ENCODE measurements around the gene ACVR1B.

Gene ACVR1B

GRCh38 chr12:51911788-51912711, 39.4 kb upstream of the ACVR1B start:
- no peak overlapping the region for H3K4me3 Mint-ChIP-seq
- H3K36me3 Mint-ChIP-seq: no peaks in the 10 kb centered on the region
- no peak overlapping the region for H3K27ac Mint-ChIP-seq
- DNase-seq: no peak
- H3K27me3 Mint-ChIP-seq: peaks cover 53% of the 10 kb centered on the region
- H3K9me3 Mint-ChIP-seq: no peaks in the 10 kb centered on the region
- CTCF ChIA-PET: interaction anchor here (1.2 kb wide), 1 partner anchor 15 kb away, joined by 3 read pairs; no protein-coding TSS in a partner anchor
- peaks cover 2% of the 10 kb centered on the region for H3K4me1 Mint-ChIP-seq

- Mint-ChIP-seq H3K27me3 (peaks cover 42% of the 10 kb centered on the region), H3K4me3 (no peak overlapping the region), H3K36me3 (no peaks in the 10 kb centered on the region), H3K27ac (no peak overlapping the region), H3K4me1 (no peaks in the 10 kb centered on the region), H3K9me3 (no peaks in the 10 kb centered on the region)
- CTCF ChIA-PET: no interaction called here
- DNase-seq: no peak
These were observed 38.1 kb upstream of the ACVR1B start for GRCh38 chr12:51913071-51914033.

- Mint-ChIP-seq H3K36me3 (no peaks in the 10 kb centered on the region), H3K27me3 (peaks cover 34% of the 10 kb centered on the region), H3K27ac (no peak overlapping the region), H3K9me3 (no peaks in the 10 kb centered on the region), H3K4me3 (no peak overlapping the region), H3K4me1 (no peaks in the 10 kb centered on the region)
- DNase-seq: no peak
- CTCF ChIA-PET: interaction anchor here (0.6 kb wide), 1 partner anchor 28 kb away, joined by 3 read pairs; no protein-coding TSS in a partner anchor
These were observed 37.2 kb upstream of the ACVR1B start for GRCh38 chr12:51914034-51914923.

- no peak overlapping the region for H3K4me3 Mint-ChIP-seq
- CTCF ChIA-PET: interaction anchor here (0.6 kb wide), 1 partner anchor 29 kb away, joined by 3 read pairs; no protein-coding TSS in a partner anchor
- H3K27ac Mint-ChIP-seq: no peak overlapping the region
- peaks cover 29% of the 10 kb centered on the region for H3K27me3 Mint-ChIP-seq
- DNase-seq: no peak
- no peaks in the 10 kb centered on the region for H3K36me3 Mint-ChIP-seq
- H3K9me3 Mint-ChIP-seq: no peaks in the 10 kb centered on the region
- no peaks in the 10 kb centered on the region for H3K4me1 Mint-ChIP-seq
These were observed 36.4 kb upstream of the ACVR1B start for GRCh38 chr12:51915003-51915625.

- Mint-ChIP-seq H3K27me3 (peaks cover 21% of the 10 kb centered on the region), H3K4me3 (no peak overlapping the region), H3K9me3 (no peaks in the 10 kb centered on the region), H3K36me3 (no peaks in the 10 kb centered on the region), H3K27ac (no peak overlapping the region), H3K4me1 (no peaks in the 10 kb centered on the region)
- CTCF ChIA-PET: no interaction called here
- no peak for DNase-seq
These were observed 35.5 kb upstream of the ACVR1B start for GRCh38 chr12:51915951-51916350.

GRCh38 chr12:51917041-51917590, 34.4 kb upstream of the ACVR1B start:
- no peaks in the 10 kb centered on the region for H3K4me1 Mint-ChIP-seq
- no peak for DNase-seq
- no peak overlapping the region for H3K4me3 Mint-ChIP-seq
- CTCF ChIA-PET: no interaction called here
- H3K27me3 Mint-ChIP-seq: peaks cover 16% of the 10 kb centered on the region
- no peak overlapping the region for H3K27ac Mint-ChIP-seq
- H3K9me3 Mint-ChIP-seq: no peaks in the 10 kb centered on the region
- no peaks in the 10 kb centered on the region for H3K36me3 Mint-ChIP-seq

- no peaks in the 10 kb centered on the region for H3K4me1 Mint-ChIP-seq
- no peaks in the 10 kb centered on the region for H3K9me3 Mint-ChIP-seq
- no peak overlapping the region for H3K4me3 Mint-ChIP-seq
- DNase-seq: no peak
- CTCF ChIA-PET: no interaction called here
- H3K27ac Mint-ChIP-seq: no peak overlapping the region
- H3K36me3 Mint-ChIP-seq: no peaks in the 10 kb centered on the region
- peaks cover 8% of the 10 kb centered on the region for H3K27me3 Mint-ChIP-seq
These were observed 33.6 kb upstream of the ACVR1B start for GRCh38 chr12:51917746-51918453.

- Mint-ChIP-seq H3K27me3 (peaks cover 24% of the 10 kb centered on the region), H3K4me1 (peaks cover 4% of the 10 kb centered on the region), H3K36me3 (no peaks in the 10 kb centered on the region), H3K4me3 (no peak overlapping the region), H3K27ac (no peak overlapping the region), H3K9me3 (no peaks in the 10 kb centered on the region)
- DNase-seq: no peak
- CTCF ChIA-PET: no interaction called here
These were observed 31.5 kb upstream of the ACVR1B start for GRCh38 chr12:51920046-51920445.

GRCh38 chr12:51921017-51921725, 30.3 kb upstream of the ACVR1B start:
- CTCF ChIA-PET: interaction anchor here (0.7 to 3.7 kb wide), 7 partner anchors 13 to 500 kb away, joined by 3 to 42 read pairs (median 4); no protein-coding TSS in a partner anchor
- Mint-ChIP-seq H3K27me3 (peaks cover 36% of the 10 kb centered on the region), H3K27ac (no peak overlapping the region), H3K4me3 (no peak overlapping the region), H3K9me3 (no peaks in the 10 kb centered on the region), H3K4me1 (peaks cover 4% of the 10 kb centered on the region), H3K36me3 (no peaks in the 10 kb centered on the region)
- no peak for DNase-seq

GRCh38 chr12:51922146-51922545, 29.4 kb upstream of the ACVR1B start:
- H3K27ac Mint-ChIP-seq: no peak overlapping the region
- H3K36me3 Mint-ChIP-seq: no peaks in the 10 kb centered on the region
- no peak overlapping the region for H3K4me3 Mint-ChIP-seq
- DNase-seq: no peak
- H3K4me1 Mint-ChIP-seq: peaks cover 4% of the 10 kb centered on the region
- CTCF ChIA-PET: interaction anchor here (0.8 to 3.7 kb wide), 7 partner anchors 9 to 501 kb away, joined by 3 to 42 read pairs (median 3); no protein-coding TSS in a partner anchor
- H3K27me3 Mint-ChIP-seq: peaks cover 38% of the 10 kb centered on the region
- no peaks in the 10 kb centered on the region for H3K9me3 Mint-ChIP-seq

- H3K36me3 Mint-ChIP-seq: no peaks in the 10 kb centered on the region
- no peak for DNase-seq
- no peaks in the 10 kb centered on the region for H3K9me3 Mint-ChIP-seq
- H3K27ac Mint-ChIP-seq: no peak overlapping the region
- CTCF ChIA-PET: interaction anchor here (0.8 to 3.7 kb wide), 9 partner anchors 9 to 99 kb away, joined by 3 to 42 read pairs (median 3); no protein-coding TSS in a partner anchor
- no peak overlapping the region for H3K4me3 Mint-ChIP-seq
- H3K27me3 Mint-ChIP-seq: peaks cover 38% of the 10 kb centered on the region
- peaks cover 4% of the 10 kb centered on the region for H3K4me1 Mint-ChIP-seq
These were observed 28.6 kb upstream of the ACVR1B start for GRCh38 chr12:51922762-51923505.

Data from activated naive CD4-positive, alpha-beta T cell treated with anti-CD3 and anti-CD28 coated beads, Interleukin-2, amount 10 ng/mL, durations not matched to agents 7 days and 5 days (primary cell).